ENCODE results near the gene C1QTNF8. TPM values are rescaled to one million over a fixed set of nuclear protein-coding genes. Genes with fewer than 3 reads are reported as not detected.

The C1QTNF8 gene
- total RNA-seq, 1 experiment from 2014 or later = not detected

DNA sequence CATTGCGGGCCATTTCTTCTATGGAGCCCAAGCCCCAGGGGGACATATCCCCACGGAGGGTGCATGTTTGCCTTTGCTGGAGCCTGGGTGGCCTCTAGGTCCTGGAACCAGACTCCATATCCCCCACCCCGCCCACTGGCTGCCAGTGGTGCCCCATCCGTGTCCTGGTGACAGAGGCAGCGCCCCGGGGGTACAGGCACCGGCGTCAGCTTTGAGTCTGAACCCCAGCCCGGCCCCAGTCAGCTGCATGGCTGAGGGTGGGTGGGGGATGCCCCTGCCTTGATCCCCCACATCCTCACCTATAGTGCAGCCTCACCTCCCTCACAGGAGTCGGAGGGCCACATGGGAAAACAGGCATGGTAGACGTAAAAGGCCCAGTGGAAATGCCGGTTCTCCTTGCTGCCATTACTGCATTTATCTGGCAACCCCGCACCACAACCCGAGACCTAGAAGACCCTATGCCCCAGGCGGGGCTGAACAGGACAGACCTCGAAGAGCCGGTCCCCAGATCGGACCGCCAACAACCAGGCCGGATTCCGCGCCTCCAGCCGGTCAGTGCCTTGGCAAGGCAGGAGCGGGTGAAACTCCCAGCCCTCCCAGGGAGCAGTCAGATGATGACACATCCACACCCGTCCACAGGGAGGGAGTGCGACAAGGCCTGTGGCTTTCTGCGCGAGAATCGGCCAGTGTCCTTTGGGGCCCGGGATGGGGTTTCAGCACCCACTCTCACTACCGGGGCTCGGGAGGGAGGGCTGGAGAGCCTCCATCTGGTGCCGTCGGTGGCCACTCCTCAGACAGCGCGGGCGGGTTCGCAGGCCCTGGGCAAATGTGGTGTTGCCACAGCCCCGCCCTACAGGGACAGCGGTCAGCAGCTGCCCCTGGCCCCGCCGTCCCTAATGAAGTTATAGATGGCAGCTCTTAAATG, 35.4 kb downstream of the C1QTNF8 start:
- BruUV-seq (replicated peaks) = no TSS peak

GRCh38 chr16:1059310-1059709, 36.7 kb downstream of the C1QTNF8 start:
- Histone ChIP-seq H3K27me3 (ENCODE audit: insufficient read depth, low read depth) (peaks cover 59% of the 10 kb centered on the region), H4K20me1 (ENCODE audit: insufficient read depth) (no peaks in the 10 kb centered on the region), H3K9me3 (ENCODE audit: insufficient read depth, low read depth) (no peaks in the 10 kb centered on the region; the same call in 1 of the 2 replicates), H3K36me3 (ENCODE audit: low read depth) (no peaks in the 10 kb centered on the region), H2AFZ (no peak overlapping the region), H3K4me3 (no peak overlapping the region), H3K4me2 (no peak overlapping the region), H3K27ac (no peak overlapping the region), H3K4me1 (replicated peaks; ENCODE audit: insufficient read depth) (no peaks in the 10 kb centered on the region), H3K79me2 (ENCODE audit: low read depth) (no peaks in the 10 kb centered on the region), H3F3A (ENCODE audit: insufficient read depth, low read depth) (no peaks in the 10 kb centered on the region), H3K9me2 (ENCODE audit: insufficient read depth) (no peaks in the 10 kb centered on the region)
- BruUV-seq (replicated peaks) = no TSS peak
- ChIA-PET POLR2A (ENCODE audit: unreplicated experiment) (no interaction called here), CTCF (interaction anchor here (0.5 kb wide), 1 partner anchor 42 kb away, joined by 3 read pairs; no protein-coding TSS in a partner anchor)
- no peak for TF ChIP-seq EZH2 (IDR thresholded peaks at IDR 0.05; ENCODE audit: low read depth)
- TF ChIP-seq, protein P1, sequence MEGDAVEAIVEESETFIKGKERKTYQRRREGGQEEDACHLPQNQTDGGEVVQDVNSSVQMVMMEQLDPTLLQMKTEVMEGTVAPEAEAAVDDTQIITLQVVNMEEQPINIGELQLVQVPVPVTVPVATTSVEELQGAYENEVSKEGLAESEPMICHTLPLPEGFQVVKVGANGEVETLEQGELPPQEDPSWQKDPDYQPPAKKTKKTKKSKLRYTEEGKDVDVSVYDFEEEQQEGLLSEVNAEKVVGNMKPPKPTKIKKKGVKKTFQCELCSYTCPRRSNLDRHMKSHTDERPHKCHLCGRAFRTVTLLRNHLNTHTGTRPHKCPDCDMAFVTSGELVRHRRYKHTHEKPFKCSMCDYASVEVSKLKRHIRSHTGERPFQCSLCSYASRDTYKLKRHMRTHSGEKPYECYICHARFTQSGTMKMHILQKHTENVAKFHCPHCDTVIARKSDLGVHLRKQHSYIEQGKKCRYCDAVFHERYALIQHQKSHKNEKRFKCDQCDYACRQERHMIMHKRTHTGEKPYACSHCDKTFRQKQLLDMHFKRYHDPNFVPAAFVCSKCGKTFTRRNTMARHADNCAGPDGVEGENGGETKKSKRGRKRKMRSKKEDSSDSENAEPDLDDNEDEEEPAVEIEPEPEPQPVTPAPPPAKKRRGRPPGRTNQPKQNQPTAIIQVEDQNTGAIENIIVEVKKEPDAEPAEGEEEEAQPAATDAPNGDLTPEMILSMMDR (conservative IDR thresholded peaks at IDR 0.05) = no peak
- intact Hi-C loops (cut with micrococcal nuclease; ENCODE audit: unreplicated experiment) = loop anchor here (5.0 kb wide), 1 partner anchor 167 kb away; no protein-coding TSS in a partner anchor
- no peak for DNase-seq

More for the DNA sequence above, 35.4 kb downstream of the C1QTNF8 start:
- Histone ChIP-seq H3K27me3 (ENCODE audit: insufficient read depth, low read depth) (peaks cover 65% of the 10 kb centered on the region), H3K4me1 (replicated peaks; ENCODE audit: insufficient read depth) (no peaks in the 10 kb centered on the region), H3K4me3 (no peak overlapping the region), H3F3A (ENCODE audit: insufficient read depth, low read depth) (no peaks in the 10 kb centered on the region), H3K79me2 (ENCODE audit: low read depth) (no peaks in the 10 kb centered on the region), H3K36me3 (ENCODE audit: low read depth) (no peaks in the 10 kb centered on the region), H3K27ac (no peak overlapping the region), H3K9me2 (ENCODE audit: insufficient read depth) (no peaks in the 10 kb centered on the region), H3K4me2 (no peak overlapping the region), H3K9me3 (ENCODE audit: insufficient read depth, low read depth) (no peaks in the 10 kb centered on the region; the same call in 1 of the 2 replicates), H2AFZ (no peak overlapping the region), H4K20me1 (ENCODE audit: insufficient read depth) (no peaks in the 10 kb centered on the region)
- intact Hi-C loops (cut with micrococcal nuclease; ENCODE audit: unreplicated experiment) = no loop called here
- CTCF ChIA-PET = interaction anchor here (0.6 kb wide), 1 partner anchor 267 kb away, joined by 3 read pairs; no protein-coding TSS in a partner anchor
- no peak for TF ChIP-seq EZH2 (IDR thresholded peaks at IDR 0.05; ENCODE audit: low read depth)
- TF ChIP-seq, protein P1 (conservative IDR thresholded peaks at IDR 0.05) = no peak
- DNase-seq = no peak
- POLR2A ChIA-PET (ENCODE audit: unreplicated experiment) = no interaction called here

DNA sequence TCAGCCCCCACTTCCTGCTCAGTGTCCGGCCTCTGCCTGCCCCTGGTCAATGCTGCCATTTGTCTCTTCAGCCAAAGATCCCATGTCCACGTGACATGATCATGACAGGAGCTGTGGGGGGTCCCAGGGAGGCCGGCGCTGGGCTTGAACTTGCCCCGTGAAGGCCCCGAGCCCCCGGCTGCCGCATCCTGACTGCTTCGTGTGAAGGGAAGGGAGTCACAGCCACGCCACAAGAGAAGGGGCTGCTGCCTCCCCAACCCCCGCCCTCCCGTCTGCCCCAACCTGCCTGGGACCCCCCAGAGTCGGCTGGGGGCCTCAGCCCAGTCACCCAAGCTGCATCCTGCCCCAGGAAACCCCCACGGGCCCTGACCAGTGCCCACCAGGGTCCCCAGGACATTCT, 37.8 kb downstream of the C1QTNF8 start:
- no peak for DNase-seq
- Histone ChIP-seq H3F3A (ENCODE audit: insufficient read depth, low read depth) (no peaks in the 10 kb centered on the region), H3K9me2 (ENCODE audit: insufficient read depth) (no peaks in the 10 kb centered on the region), H4K20me1 (ENCODE audit: insufficient read depth) (no peaks in the 10 kb centered on the region), H3K4me2 (no peak overlapping the region), H3K4me3 (no peak overlapping the region), H2AFZ (no peak overlapping the region), H3K27me3 (ENCODE audit: insufficient read depth, low read depth) (peaks cover 57% of the 10 kb centered on the region), H3K9me3 (ENCODE audit: insufficient read depth, low read depth) (no peaks in the 10 kb centered on the region; the same call in 1 of the 2 replicates), H3K36me3 (ENCODE audit: low read depth) (no peaks in the 10 kb centered on the region), H3K27ac (no peak overlapping the region), H3K4me1 (replicated peaks; ENCODE audit: insufficient read depth) (no peaks in the 10 kb centered on the region), H3K79me2 (ENCODE audit: low read depth) (no peaks in the 10 kb centered on the region)
- no peak for TF ChIP-seq EZH2 (IDR thresholded peaks at IDR 0.05; ENCODE audit: low read depth)
- TF ChIP-seq, protein P1 (conservative IDR thresholded peaks at IDR 0.05) = no peak
- CTCF ChIA-PET = no interaction called here
- intact Hi-C loops (cut with micrococcal nuclease; ENCODE audit: unreplicated experiment) = loop anchor here (5.0 kb wide), 1 partner anchor 166 kb away; no protein-coding TSS in a partner anchor
- POLR2A ChIA-PET (ENCODE audit: unreplicated experiment) = no interaction called here
- BruUV-seq (replicated peaks) = no TSS peak

Measured in PC-9 (cell line).